Activated T-helper 17 cell treated with anti-CD3 and anti-CD28 coated beads, Interleukin-2, amount 50 U/mL, for 72 hours (primary cell): ENCODE results near the gene HIP1. TPM values are rescaled to one million over a fixed set of nuclear protein-coding genes. Genes with fewer than 3 reads are reported as not detected.
"Not testable (repeated sequence)": the region's sequence is repeated elsewhere in the genome, so short reads cannot be mapped to it uniquely, and the experiment has no call there.

Experiments used
- ATAC-seq: fragments of 150-1000 bp; cut with Tn5 transposase; replicated peaks from 2 replicates; pipeline ENCODE4 v1.10.0; 2021; ENCODE audit warnings: mild to moderate bottlenecking, moderate library complexity
- H3K27ac Mint-ChIP-seq: one replicate; pipeline ENCODE4 v1.8.0; 2022; ENCODE audit warnings: mixed read lengths
- H3K27me3 Mint-ChIP-seq: one replicate; pipeline ENCODE4 v1.8.0; 2022; ENCODE audit warnings: mixed read lengths
- H3K36me3 Mint-ChIP-seq: one replicate; pipeline ENCODE4 v1.8.0; 2022; ENCODE audit warnings: low read depth, mild to moderate bottlenecking, mixed read lengths
- H3K4me1 Mint-ChIP-seq: one replicate; pipeline ENCODE4 v1.8.0; 2022; ENCODE audit warnings: mixed read lengths
- H3K4me3 Mint-ChIP-seq: one replicate; pipeline ENCODE4 v1.8.0; 2022; ENCODE audit warnings: mild to moderate bottlenecking, mixed read lengths
- H3K9me3 Mint-ChIP-seq: one replicate; pipeline ENCODE4 v1.8.0; 2022; ENCODE audit warnings: mixed read lengths
- total RNA-seq, 2 donors: library from RNA; stranded (reverse); gene quantifications; one replicate each; pipeline ENCODE4 v1.2.3, GENCODE V29; 2022

Gene HIP1
- total RNA-seq: 10 to 100 TPM in 1 of 2 donors, 1 to 10 TPM in 1; 9.8 to 13.0 TPM

GRCh38 chr7:75738604-75738974, at the start of gene HIP1:
HIP1 (minus strand) TSS chr7:75738941; CDS start chr7:75738920, 21 bp downstream.
- Mint-ChIP-seq H3K4me3 (peak within 1 kb of the TSS; percentile 87), H3K9me3 (no peaks in the 10 kb centered on the region), H3K27ac (peak within 1 kb of the TSS; percentile 84), H3K36me3 (no peaks in the 10 kb centered on the region), H3K27me3 (peaks cover 3% of the 10 kb centered on the region), H3K4me1 (peaks cover 10% of the 10 kb centered on the region)
- peak; percentile 3 for ATAC-seq

DNA sequence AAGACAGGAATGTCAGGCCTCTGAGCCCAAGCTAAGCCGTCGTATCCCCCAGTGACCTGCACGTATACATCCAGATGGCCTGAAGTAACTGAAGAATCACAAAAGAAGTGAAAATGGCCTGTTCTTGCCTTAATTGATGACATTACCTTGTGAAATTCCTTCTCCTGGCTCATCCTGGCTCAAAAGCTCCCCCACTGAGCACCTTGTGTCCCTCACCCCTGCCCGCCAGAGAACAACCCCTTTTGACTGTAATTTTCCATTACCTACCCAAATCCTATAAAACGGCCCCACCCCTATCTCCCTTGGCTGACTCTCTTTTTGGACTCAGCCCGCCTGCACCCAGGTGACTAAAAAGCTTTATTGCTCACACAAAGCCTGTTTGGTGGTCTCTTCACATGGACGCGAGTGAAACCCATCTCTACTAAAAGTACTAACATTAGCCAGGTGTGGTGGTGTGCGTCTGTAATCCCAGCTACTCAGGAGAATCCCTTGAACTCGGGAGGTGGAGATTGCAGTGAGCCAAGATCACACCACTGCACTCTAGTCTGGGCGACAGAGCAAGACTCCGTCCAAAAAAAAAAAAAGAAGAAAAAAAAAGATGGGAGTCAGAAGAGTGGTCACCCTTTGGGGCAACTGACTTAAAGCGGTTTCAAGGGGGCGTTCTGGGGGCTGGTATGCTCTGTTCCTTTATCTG, 49.6 kb upstream of the HIP1 start:
- H3K4me3 Mint-ChIP-seq, H3K27ac Mint-ChIP-seq, H3K9me3 Mint-ChIP-seq, H3K4me1 Mint-ChIP-seq, H3K27me3 Mint-ChIP-seq, ATAC-seq, H3K36me3 Mint-ChIP-seq: not testable (repeated sequence)

DNA sequence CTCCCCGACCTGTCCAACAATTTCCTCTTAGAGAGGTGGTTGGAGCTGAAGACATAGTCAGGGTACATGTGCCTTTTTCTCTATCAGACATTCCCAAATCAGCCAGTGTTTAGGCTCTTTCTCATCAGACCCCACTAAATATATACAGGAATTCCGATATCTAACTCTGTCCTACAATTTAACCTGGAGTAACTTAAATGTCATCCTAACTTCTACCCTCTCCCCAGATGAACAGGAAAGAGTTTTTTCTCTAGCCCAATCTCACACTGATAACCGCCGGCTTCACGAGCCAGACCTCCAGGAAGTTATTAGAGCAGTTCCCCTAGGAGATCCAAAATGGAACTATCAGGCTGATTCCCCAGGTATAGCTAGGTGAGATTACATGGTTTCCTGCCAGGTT, 44.3 kb upstream of the HIP1 start:
- Mint-ChIP-seq H3K27me3 (peaks cover 25% of the 10 kb centered on the region), H3K4me1 (peaks cover 16% of the 10 kb centered on the region)
- H3K4me3 Mint-ChIP-seq, H3K36me3 Mint-ChIP-seq, H3K9me3 Mint-ChIP-seq, ATAC-seq, H3K27ac Mint-ChIP-seq: not testable (repeated sequence)

DNA sequence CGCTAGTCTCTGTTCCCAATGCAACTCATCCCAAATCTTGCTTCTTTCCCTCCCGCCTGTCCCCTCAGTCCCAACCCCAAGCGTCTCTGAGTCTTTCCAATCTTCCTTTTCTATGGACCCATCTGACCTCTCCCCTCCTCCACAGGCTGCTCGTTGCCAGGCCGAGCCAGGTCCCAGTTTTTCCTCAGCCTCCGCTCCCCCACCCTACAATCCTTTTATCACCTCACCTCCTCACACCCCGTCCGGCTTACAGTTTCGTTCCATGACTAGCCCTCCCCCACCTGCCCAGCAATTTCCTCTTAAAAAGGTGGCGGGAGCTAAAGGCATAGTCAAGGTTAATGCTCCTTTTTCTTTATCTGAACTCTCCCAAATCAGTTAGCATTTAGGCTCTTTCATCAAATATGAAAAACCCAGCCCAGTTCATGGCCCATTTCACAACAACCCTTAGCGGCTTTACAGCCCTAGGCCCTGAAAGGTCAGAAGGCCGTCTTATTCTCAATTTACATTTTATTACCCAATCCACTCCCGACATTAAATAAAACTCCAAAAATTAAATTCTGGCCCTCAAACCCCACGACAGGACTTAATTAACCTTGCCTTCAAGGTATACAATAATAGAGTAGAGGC, 42.0 kb upstream of the HIP1 start:
- not testable (repeated sequence) for H3K36me3 Mint-ChIP-seq, H3K4me3 Mint-ChIP-seq, ATAC-seq, H3K9me3 Mint-ChIP-seq
- H3K4me1 Mint-ChIP-seq: peaks cover 23% of the 10 kb centered on the region
- H3K27me3 Mint-ChIP-seq: peaks cover 25% of the 10 kb centered on the region
- peak overlapping the region; percentile 76 for H3K27ac Mint-ChIP-seq

DNA sequence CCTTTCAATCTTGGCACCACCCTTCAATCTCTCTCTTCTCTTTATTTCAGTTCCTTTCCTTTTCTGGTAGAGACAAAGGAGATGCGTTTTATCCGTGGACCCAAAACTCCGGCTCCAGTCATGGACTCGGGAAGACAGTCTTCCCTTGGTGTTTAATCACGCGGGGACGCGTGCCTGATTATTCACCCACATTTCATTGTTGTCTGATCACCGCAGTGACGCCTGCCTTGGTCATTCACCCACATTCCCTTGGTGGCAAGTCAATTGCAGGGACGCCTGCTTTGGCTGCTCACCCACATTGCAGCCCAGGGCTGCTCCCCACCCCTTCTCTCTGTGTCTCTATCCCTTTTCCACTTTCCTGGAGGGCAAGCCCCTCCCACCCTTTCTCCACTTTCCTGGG, 40.8 kb upstream of the HIP1 start:
- Mint-ChIP-seq H3K4me3 (peak overlapping the region; percentile 3), H3K27ac (peak overlapping the region; percentile 76), H3K27me3 (peaks cover 25% of the 10 kb centered on the region), H3K4me1 (peaks cover 23% of the 10 kb centered on the region)
- H3K36me3 Mint-ChIP-seq, H3K9me3 Mint-ChIP-seq, ATAC-seq: not testable (repeated sequence)

DNA sequence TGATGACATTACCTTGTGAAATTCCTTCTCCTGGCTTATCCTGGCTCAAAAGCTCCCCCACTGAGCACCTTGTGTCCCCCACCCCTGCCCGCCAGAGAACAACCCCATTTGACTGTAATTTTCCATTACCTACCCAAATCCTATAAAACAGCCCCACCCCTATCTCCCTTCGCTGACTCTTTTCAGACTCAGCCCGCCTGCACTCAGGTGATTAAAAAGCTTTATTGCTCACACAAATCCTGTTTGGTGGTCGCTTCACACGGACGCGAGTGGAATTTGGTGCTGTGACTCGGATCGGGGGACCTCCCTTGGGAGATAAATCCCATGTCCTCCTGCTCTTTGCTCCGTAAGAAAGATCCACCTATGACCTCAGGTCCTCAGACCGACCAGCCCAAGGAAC, 40.3 kb upstream of the HIP1 start:
- Mint-ChIP-seq H3K4me3 (peak overlapping the region; percentile 3), H3K4me1 (peaks cover 23% of the 10 kb centered on the region), H3K27ac (peak overlapping the region; percentile 76), H3K27me3 (peaks cover 25% of the 10 kb centered on the region)
- H3K36me3 Mint-ChIP-seq, ATAC-seq, H3K9me3 Mint-ChIP-seq: not testable (repeated sequence)

DNA sequence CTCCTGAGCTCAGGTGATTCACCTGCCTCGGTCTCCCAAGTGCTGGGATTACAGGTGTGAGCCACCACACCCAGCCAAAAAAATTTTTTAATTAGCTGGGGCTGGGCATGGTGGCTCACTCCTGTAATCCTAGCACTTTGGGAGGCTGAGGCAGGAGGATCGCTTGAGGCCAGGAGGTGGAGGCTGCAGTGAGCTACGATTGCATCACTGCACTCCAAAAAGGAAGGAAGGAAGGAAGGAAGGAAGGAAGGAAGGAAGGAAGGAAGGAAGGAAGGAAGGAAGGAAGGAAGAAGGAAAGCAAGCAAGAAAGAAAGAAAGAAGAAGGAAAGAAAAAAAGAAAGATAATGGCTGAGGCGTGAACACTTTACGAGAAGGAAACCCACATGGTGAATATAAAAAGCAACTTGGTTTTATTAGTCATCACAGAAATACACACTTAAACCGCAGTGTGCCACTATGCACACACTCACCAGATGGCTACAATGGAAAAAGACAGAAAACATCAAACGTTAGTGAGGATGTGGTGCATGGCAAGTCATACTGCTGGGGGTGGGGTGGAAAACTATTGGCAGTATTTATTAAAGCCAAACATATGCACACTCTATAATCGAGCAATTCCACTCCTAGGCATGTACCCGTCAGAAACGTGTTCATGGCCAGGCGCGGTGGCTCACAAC, 37.7 kb upstream of the HIP1 start:
- H3K27me3 Mint-ChIP-seq: peaks cover 15% of the 10 kb centered on the region
- no peaks in the 10 kb centered on the region for H3K9me3 Mint-ChIP-seq
- peaks cover 23% of the 10 kb centered on the region for H3K4me1 Mint-ChIP-seq
- peak overlapping the region; percentile 83 for H3K27ac Mint-ChIP-seq
- peaks cover 6% of the 10 kb centered on the region for H3K36me3 Mint-ChIP-seq
- ATAC-seq: peak; percentile 95
- peak overlapping the region; percentile 53 for H3K4me3 Mint-ChIP-seq

- H3K4me3 Mint-ChIP-seq, H3K27ac Mint-ChIP-seq, ATAC-seq, H3K36me3 Mint-ChIP-seq, H3K27me3 Mint-ChIP-seq, H3K4me1 Mint-ChIP-seq, H3K9me3 Mint-ChIP-seq: not testable (repeated sequence)
These were observed 35.2 kb upstream of the HIP1 start for GRCh38 chr7:75773958-75774357.

DNA sequence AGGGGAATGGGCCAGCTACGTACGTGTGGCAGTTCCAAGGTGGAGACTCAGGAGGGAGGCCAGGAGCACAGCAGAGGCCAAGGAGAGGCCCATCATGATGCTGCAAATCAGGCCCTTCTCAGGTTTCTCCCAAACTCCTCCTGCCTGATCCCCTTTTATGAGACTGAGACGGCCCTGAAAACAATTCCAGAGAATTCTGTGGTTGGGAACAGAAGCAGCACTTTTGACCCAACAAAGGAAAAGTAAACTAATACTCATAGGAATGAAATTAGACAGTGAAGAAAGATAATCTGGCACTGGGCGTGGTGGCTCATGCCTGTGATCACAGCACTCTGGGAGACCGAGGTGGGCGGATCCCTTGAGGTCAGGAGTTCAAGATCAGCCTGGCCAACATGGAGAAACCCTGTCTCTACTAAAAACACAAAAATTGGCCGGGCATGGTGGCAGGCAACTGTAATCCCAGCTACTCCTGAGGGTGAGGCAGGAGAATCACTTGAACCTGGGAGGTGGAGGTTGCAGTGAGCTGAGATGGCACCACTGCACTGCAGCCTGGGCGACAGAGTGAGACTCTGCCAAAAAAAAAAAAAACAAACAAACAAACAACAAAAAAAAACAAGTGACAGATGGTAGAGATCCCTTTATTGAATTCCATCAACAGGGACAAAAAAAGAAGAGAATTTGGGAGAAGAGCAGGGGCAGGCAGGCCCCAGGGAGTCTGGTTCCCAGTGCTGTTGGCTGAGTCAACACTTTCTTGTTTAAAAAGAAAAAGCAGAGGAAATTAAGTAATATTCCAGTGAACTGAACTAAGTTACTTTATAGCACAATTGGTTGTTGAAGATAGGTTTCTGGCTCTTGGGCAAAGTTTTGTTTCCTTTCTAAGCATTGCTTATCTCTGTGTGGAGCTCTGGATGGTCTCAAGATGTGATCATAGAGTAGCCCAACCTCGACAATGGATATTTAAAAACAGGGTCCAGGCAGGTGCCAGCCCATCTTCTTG, 33.6 kb upstream of the HIP1 start, which contains the start of gene CCL26:
Gene CCL26 (minus strand): TSS at position 131 of the 997 bp plus-strand sequence. CDS start 35 bp downstream, at position 96.
- H3K27ac Mint-ChIP-seq: peak within 1 kb of the TSS; percentile 36
- no peaks in the 10 kb centered on the region for H3K27me3 Mint-ChIP-seq
- ATAC-seq: no peak
- H3K4me3 Mint-ChIP-seq: no peak within 1 kb of the TSS
- H3K9me3 Mint-ChIP-seq: no peaks in the 10 kb centered on the region
- peaks cover 7% of the 10 kb centered on the region for H3K4me1 Mint-ChIP-seq
- peaks cover 6% of the 10 kb centered on the region for H3K36me3 Mint-ChIP-seq

DNA sequence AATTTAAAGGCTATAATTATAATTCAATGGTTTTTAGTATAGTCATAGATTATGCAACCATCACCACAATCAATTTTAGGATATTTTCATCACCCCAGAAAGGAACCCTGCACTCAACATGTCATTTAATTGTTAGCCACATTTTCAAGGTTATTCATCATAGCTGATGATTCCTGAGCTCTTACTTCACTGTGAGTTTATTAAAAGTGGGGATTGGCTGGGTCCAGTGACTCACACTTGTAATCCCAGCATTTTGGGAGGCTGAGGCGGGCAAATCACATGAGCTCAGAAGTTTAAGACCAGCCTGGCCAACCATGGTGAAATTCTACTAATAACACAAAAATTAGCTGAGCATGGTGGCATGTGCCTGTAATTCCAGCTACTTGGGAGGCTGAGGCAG, 32.5 kb upstream of the HIP1 start:
- H3K4me3 Mint-ChIP-seq: no peak overlapping the region

GRCh38 chr7:75762350-75762917, 23.7 kb upstream of the HIP1 start:
- Mint-ChIP-seq H3K9me3 (no peaks in the 10 kb centered on the region), H3K4me1 (no peaks in the 10 kb centered on the region), H3K27ac (no peak overlapping the region), H3K4me3 (no peak overlapping the region), H3K36me3 (no peaks in the 10 kb centered on the region), H3K27me3 (peaks cover 3% of the 10 kb centered on the region)
- peak; percentile 73 for ATAC-seq

More for the DNA sequence above, 32.5 kb upstream of the HIP1 start:
- no peaks in the 10 kb centered on the region for H3K9me3 Mint-ChIP-seq
- H3K36me3 Mint-ChIP-seq: no peaks in the 10 kb centered on the region
- ATAC-seq: no peak
- no peak overlapping the region for H3K27ac Mint-ChIP-seq
- no peaks in the 10 kb centered on the region for H3K4me1 Mint-ChIP-seq
- H3K27me3 Mint-ChIP-seq: no peaks in the 10 kb centered on the region

DNA sequence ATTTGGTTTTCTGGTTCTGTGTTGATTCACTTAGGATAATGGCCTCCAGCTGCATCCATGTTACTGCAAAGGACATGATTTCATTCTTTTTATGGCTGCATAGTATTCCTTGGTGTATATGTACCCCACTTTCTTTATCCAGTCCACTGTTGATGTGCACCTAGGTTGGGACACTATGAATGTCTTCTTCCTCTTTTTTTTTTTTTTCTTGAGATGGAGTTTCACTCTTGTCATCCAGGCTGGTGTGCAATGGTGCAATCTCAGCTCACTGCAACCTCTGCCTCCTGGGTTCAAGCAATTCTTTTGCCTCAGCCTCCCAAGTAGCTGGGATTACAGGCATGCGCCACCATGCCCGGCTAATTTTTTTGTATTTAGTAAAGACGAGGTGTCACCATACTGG, 23.1 kb upstream of the HIP1 start:
- not testable (repeated sequence) for H3K27ac Mint-ChIP-seq, H3K27me3 Mint-ChIP-seq, H3K4me3 Mint-ChIP-seq, H3K36me3 Mint-ChIP-seq, ATAC-seq, H3K9me3 Mint-ChIP-seq, H3K4me1 Mint-ChIP-seq

DNA sequence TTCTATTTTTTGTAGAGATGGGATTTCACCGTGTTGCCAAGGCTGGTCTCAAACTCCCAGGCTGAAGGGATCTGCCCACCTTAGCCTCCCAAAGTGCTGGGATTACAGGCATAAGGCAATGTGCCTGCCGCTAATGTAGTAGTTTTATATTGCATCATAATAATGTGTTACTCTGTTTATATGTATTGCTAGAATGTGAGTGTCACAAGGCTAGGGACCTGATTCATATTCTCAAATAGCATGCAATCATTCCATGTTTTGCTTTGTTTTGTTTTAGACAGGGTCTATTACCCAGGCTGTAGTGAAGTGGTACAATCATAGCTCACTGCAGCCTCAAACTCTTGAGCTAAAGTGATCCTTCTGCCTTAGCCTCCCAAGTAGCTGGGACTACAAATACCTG, 19.8 kb upstream of the HIP1 start:
- no peaks in the 10 kb centered on the region for H3K9me3 Mint-ChIP-seq
- H3K4me1 Mint-ChIP-seq: no peaks in the 10 kb centered on the region
- H3K27ac Mint-ChIP-seq: no peak overlapping the region
- H3K27me3 Mint-ChIP-seq: peaks cover 3% of the 10 kb centered on the region
- H3K4me3 Mint-ChIP-seq: no peak overlapping the region
- H3K36me3 Mint-ChIP-seq: no peaks in the 10 kb centered on the region
- no peak for ATAC-seq

GRCh38 chr7:75757860-75758259, 19.1 kb upstream of the HIP1 start:
- Mint-ChIP-seq H3K4me1 (no peaks in the 10 kb centered on the region), H3K27ac (no peak overlapping the region), H3K9me3 (no peaks in the 10 kb centered on the region), H3K4me3 (no peak overlapping the region), H3K27me3 (peaks cover 3% of the 10 kb centered on the region), H3K36me3 (no peaks in the 10 kb centered on the region)
- ATAC-seq: no peak
